ENCODE data around the gene CC2D1A.
"Not testable (repeated sequence)": the region's sequence is repeated elsewhere in the genome, so short reads cannot be mapped to it uniquely, and the experiment has no call there.

CC2D1A gene

GRCh38 chr19:13959141-13959961, 53.4 kb downstream of the CC2D1A start:
- in situ Hi-C loops (cut with MboI; ENCODE audit: low sequenced_read_pairs), result no loop called here

GRCh38 chr19:13959962-13960862, 54.2 kb downstream of the CC2D1A start:
- in situ Hi-C loops (cut with MboI; ENCODE audit: low sequenced_read_pairs), result no loop called here

- in situ Hi-C loops (cut with MboI; ENCODE audit: low sequenced_read_pairs), result no loop called here
Measured at GRCh38 chr19:13960863-13961784, 55.1 kb downstream of the CC2D1A start.

- in situ Hi-C loops (cut with MboI; ENCODE audit: low sequenced_read_pairs), result no loop called here
Measured at GRCh38 chr19:13961826-13962698, 56.1 kb downstream of the CC2D1A start.

- in situ Hi-C loops (cut with MboI; ENCODE audit: low sequenced_read_pairs), result no loop called here
Measured at GRCh38 chr19:13962699-13963602, 57.0 kb downstream of the CC2D1A start.

- in situ Hi-C loops (cut with MboI; ENCODE audit: low sequenced_read_pairs), result no loop called here
Measured at GRCh38 chr19:13963603-13964105, 57.7 kb downstream of the CC2D1A start.

- in situ Hi-C loops (cut with MboI; ENCODE audit: low sequenced_read_pairs), result no loop called here
Measured at GRCh38 chr19:13964776-13965175, 58.8 kb downstream of the CC2D1A start.

- in situ Hi-C loops (cut with MboI; ENCODE audit: low sequenced_read_pairs), result no loop called here
Measured at GRCh38 chr19:13965377-13965896, 59.4 kb downstream of the CC2D1A start.

- in situ Hi-C loops (cut with MboI; ENCODE audit: low sequenced_read_pairs), result no loop called here
Measured at GRCh38 chr19:13965926-13966683, 60.1 kb downstream of the CC2D1A start.

- in situ Hi-C loops (cut with MboI; ENCODE audit: low sequenced_read_pairs), result no loop called here
Measured at GRCh38 chr19:13966684-13967128, 60.7 kb downstream of the CC2D1A start.

- in situ Hi-C loops (cut with MboI; ENCODE audit: low sequenced_read_pairs), result not testable (repeated sequence)
Measured at GRCh38 chr19:13967206-13967605, 61.2 kb downstream of the CC2D1A start.

- in situ Hi-C loops (cut with MboI; ENCODE audit: low sequenced_read_pairs), result no loop called here
Measured at GRCh38 chr19:13968383-13968935, 62.5 kb downstream of the CC2D1A start.

GRCh38 chr19:13968999-13969398, 63.0 kb downstream of the CC2D1A start:
- in situ Hi-C loops (cut with MboI; ENCODE audit: low sequenced_read_pairs), result no loop called here

- in situ Hi-C loops (cut with MboI; ENCODE audit: low sequenced_read_pairs), result no loop called here
Measured at GRCh38 chr19:13969897-13970296, 63.9 kb downstream of the CC2D1A start.

GRCh38 chr19:13971868-13972267, 65.9 kb downstream of the CC2D1A start:
- in situ Hi-C loops (cut with MboI; ENCODE audit: low sequenced_read_pairs), result not testable (repeated sequence)

GRCh38 chr19:13972368-13973155, 66.6 kb downstream of the CC2D1A start:
- in situ Hi-C loops (cut with MboI; ENCODE audit: low sequenced_read_pairs), result no loop called here
